Omental fat pad (tissue), 4 donors: ENCODE data around the gene SH2D4B. TPM values are rescaled to one million over a fixed set of nuclear protein-coding genes. Genes with fewer than 3 reads are reported as not detected.

Experiments used
- ATAC-seq: fragments of 150-250 bp; one replicate; pipeline ENCODE4 v1.9.1; 2016; ENCODE audit warnings: mild to moderate bottlenecking, moderate library complexity; ENCODE audit not compliant: low FRiP score
- DNase-seq: peaks from one replicate; pipeline ENCODE4 v3.0.0-alpha.2; 2019; ENCODE audit warnings: low spot score
- total RNA-seq, 4 donors: library from RNA; depleted of rRNA; stranded (reverse); fragments of >200 nt; gene quantifications; one replicate each; pipeline ENCODE4 v1.1.0, GENCODE V29; 2016
- TF ChIP-seq, protein P1 (sequence below), 3 donors: fragments of 450-650 bp; IDR thresholded peaks; one replicate each; pipeline ENCODE4 v1.5.1; 2016 to 2017; ENCODE audit warnings: antibody characterized with exemption in 3 of 3, mild to moderate bottlenecking in 3 of 3, moderate library complexity in 2 of 3

Gene SH2D4B
- total RNA-seq, 4 donors from 2014 or later = 0.13 TPM; not detected in 3

DNA sequence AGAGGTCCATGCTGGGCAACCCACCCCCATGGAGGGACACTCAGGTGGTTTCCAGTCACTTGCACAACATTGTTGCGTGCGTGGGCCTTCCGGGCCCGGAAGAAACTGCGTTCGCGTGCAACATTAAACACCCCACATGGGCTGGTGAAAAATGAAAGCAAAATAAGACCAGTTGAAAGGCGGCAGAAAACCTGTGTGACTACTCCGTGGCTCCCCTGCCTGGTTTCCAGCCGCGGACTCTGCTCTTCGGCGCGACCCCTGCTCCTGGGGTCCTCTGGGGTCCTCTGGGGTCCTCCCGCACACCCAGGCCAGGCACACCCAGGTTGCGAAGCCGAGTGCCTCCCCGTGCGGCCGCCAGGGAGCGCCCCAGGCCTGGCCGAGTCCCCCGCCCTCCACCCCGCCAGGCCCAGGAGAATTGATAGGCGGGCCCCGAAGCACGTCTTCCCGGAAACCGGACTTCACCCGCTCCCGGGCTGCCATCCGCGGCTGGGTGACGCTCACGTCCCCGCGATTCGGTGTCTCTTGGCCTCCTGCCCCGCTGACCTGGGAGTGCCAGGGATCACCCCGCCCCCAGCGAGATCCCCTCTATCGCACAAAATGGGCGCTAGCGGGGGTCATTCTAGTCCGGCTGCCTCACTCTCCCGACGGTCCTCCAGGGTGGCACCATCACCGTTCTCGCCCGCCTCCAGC is 1.9 kb upstream of the SH2D4B start:
- TF ChIP-seq, protein P1, sequence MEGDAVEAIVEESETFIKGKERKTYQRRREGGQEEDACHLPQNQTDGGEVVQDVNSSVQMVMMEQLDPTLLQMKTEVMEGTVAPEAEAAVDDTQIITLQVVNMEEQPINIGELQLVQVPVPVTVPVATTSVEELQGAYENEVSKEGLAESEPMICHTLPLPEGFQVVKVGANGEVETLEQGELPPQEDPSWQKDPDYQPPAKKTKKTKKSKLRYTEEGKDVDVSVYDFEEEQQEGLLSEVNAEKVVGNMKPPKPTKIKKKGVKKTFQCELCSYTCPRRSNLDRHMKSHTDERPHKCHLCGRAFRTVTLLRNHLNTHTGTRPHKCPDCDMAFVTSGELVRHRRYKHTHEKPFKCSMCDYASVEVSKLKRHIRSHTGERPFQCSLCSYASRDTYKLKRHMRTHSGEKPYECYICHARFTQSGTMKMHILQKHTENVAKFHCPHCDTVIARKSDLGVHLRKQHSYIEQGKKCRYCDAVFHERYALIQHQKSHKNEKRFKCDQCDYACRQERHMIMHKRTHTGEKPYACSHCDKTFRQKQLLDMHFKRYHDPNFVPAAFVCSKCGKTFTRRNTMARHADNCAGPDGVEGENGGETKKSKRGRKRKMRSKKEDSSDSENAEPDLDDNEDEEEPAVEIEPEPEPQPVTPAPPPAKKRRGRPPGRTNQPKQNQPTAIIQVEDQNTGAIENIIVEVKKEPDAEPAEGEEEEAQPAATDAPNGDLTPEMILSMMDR (IDR thresholded peaks at IDR 0.05) = no peak
- no peak for DNase-seq
- peak; percentile 62 for ATAC-seq

GRCh38 chr10:80536361-80536835 is 1.3 kb upstream of the SH2D4B start:
- ATAC-seq (no peak), DNase-seq (no peak)
- TF ChIP-seq, protein P1 (IDR thresholded peaks at IDR 0.05) = no peak

DNA sequence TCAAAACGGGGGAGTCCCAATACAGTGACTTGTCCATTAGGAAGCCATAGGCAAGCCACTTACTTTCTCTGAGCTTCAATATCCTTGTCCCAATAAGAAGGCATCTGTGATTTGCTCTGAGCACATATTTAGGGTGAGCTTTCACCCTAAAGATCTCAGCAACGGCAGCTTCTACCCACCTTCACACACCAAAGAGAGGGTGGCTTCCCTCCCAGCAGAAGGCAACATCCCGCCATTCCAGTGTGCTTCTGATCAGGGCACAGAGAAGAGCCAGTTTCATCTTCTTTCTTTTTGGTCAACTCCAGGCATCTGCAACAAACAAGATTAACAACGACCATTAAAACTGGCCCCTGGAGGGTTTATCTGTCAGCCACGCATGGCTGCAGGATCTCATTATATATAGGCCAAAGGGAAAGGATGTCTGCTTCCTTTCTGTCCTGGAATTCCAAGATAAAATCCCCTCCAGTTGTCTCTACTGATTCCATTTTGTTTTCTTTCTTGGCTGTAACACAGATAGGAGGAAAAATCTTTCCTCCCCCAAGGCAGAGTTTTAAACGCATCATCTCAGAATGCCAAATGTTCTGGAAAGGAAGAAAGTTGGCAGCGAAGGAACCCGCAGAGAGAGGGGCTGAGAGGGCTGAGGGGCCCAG is 491 bp upstream of the SH2D4B start:
- ATAC-seq (no peak), DNase-seq (no peak)
- TF ChIP-seq, protein P1 (IDR thresholded peaks at IDR 0.05) = no peak

DNA sequence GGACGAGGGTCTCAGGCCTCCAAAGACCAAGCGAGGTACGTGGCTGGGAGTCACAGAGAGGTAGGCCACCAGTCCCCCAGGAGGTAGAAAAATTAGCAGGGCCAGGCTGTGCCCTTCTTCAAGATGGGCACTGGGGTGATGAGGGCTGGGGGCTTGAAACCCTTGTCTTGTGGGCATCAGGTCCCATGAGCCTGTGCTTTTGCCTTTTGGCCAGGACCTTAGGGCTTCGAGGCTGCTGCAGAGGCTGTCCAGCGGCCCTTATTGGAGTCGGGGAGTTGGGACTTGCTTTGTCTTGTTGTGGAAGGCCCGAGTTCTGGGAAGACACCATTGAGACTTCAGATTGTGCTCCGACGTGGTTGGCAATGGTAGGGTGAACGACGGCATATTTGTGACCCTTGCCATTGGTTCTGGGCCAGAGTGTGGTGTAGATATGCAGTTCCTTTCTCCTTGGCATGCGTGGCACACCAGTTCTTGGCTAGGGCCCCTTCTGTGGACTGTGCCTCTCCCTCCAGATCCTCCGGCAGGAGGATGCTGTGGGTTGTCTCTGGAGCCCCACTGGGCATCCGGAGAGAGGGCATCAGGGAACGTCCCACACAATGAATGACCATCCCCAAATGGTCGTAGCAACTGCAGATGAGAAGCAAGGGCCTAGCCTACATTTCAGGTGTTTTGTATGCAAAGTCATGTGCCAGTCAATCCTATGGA is 931 bp downstream of the SH2D4B start:
- DNase-seq (no peak), ATAC-seq (no peak)
- TF ChIP-seq, protein P1 (IDR thresholded peaks at IDR 0.05) = no peak

DNA sequence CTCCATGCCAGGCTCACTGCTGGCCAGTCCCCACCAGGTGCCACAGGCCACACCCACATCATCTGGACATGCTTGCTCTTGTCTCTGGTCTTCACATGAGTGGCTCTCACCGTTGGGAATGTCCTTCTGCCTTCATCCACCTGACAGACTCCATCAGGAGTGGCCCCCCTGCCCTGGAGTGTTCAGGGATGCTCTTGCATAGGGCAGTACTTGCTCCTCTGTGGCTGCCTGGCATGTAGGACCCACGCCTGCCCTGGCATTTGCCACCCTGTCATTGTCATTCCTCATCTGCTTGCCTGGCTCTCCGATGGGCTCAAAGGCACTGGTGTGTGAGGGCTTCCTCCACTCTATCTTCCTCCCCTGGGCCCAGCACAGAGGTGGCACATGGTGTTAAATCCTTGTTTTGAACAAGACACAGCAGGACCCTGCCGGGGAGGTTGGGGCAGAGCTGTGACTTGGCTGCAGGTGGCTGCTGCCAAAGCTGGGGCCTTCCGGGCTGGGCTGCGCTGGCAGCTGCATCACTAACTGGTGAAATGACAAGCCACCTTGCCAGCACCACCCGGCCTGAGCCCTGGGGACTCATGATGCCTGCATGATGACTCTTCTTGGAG is 1.8 kb downstream of the SH2D4B start:
- DNase-seq = no peak
- TF ChIP-seq, protein P1 (IDR thresholded peaks at IDR 0.05) = no peak
- no peak for ATAC-seq

DNA sequence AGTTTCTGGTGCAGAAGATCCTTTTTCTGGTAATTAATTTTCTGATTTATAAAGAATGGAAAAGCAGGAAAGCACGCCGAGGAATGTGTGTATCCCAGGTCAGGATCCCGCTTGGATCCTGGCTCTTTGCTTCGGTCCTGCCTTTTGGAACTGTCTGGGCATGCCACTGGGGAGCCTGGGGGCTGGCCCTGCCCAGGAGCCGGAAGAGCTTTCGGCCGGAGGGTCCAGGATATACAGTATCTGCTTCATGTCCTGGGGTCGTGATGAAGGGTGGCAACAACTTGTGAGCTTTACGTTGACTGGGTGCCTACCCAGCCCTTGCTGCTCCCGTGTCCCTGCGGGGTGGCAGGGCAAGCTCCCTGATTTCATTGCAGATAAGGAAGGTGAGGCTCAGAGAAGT is 2.4 kb downstream of the SH2D4B start:
- ATAC-seq (no peak), DNase-seq (no peak)
- TF ChIP-seq, protein P1 (IDR thresholded peaks at IDR 0.05) = no peak
